GM18951 (cell line): ENCODE measurements around the gene KLHL7.
"Not testable (repeated sequence)": the region's sequence is repeated elsewhere in the genome, so short reads cannot be mapped to it uniquely, and the experiment has no call there.

Source experiments
- POLR2A ChIP-seq: IDR thresholded peaks from 4 replicates; pipeline ENCODE4 v1.6.1; 2011; ENCODE audit warnings: mild to moderate bottlenecking; ENCODE audit not compliant: insufficient read length, insufficient read depth; ENCODE audit errors: extremely low read depth
- in situ Hi-C: fragments of 300-500 bp; cut with MboI; formaldehyde crosslinking; loops from one replicate; pipeline ENCODE4 v1.12.0; 2022; ENCODE audit warnings: low sequenced_read_pairs, mixed read lengths, inconsistent platforms; ENCODE audit not compliant: unreplicated experiment

KLHL7 gene

GRCh38 chr7:23168111-23168885, 62.7 kb downstream of the KLHL7 start:
- in situ Hi-C loops = no loop called here
- no peak for TF ChIP-seq POLR2A

- in situ Hi-C loops = no loop called here
- no peak for TF ChIP-seq POLR2A
Observed at GRCh38 chr7:23175938-23176337, 70.4 kb downstream of the KLHL7 start.

- peak; percentile 84 for TF ChIP-seq POLR2A
- in situ Hi-C loops = no loop called here
Observed at GRCh38 chr7:23181684-23182553, 76.3 kb downstream of the KLHL7 start, which contains the start of gene NUP42. Gene NUP42, plus strand, starts transcription at chr7:23182048. Its CDS starts 38 bp downstream, at chr7:23182086.

- in situ Hi-C loops = no loop called here
- TF ChIP-seq POLR2A = no peak
Observed at GRCh38 chr7:23183279-23184012, 77.9 kb downstream of the KLHL7 start.

GRCh38 chr7:23184291-23184690, 78.7 kb downstream of the KLHL7 start:
- TF ChIP-seq POLR2A = no peak
- in situ Hi-C loops = no loop called here

GRCh38 chr7:23184709-23185359, 79.2 kb downstream of the KLHL7 start:
- TF ChIP-seq POLR2A = no peak
- in situ Hi-C loops = no loop called here

- in situ Hi-C loops = no loop called here
- no peak for TF ChIP-seq POLR2A
Observed at GRCh38 chr7:23185980-23186379, 80.4 kb downstream of the KLHL7 start.

- TF ChIP-seq POLR2A = no peak
- in situ Hi-C loops = no loop called here
Observed at GRCh38 chr7:23191022-23191421, 85.4 kb downstream of the KLHL7 start.

- in situ Hi-C loops = not testable (repeated sequence)
Observed at GRCh38 chr7:23193650-23194227, 88.2 kb downstream of the KLHL7 start.

- TF ChIP-seq POLR2A = no peak
- in situ Hi-C loops = no loop called here
Observed at GRCh38 chr7:23196306-23196705, 90.7 kb downstream of the KLHL7 start.

GRCh38 chr7:23197745-23198144, 92.2 kb downstream of the KLHL7 start:
- in situ Hi-C loops = not testable (repeated sequence)

GRCh38 chr7:23200331-23200730, 94.7 kb downstream of the KLHL7 start:
- no peak for TF ChIP-seq POLR2A
- in situ Hi-C loops = no loop called here

- in situ Hi-C loops = no loop called here
- TF ChIP-seq POLR2A = no peak
Observed at GRCh38 chr7:23204241-23204640, 98.7 kb downstream of the KLHL7 start.

- in situ Hi-C loops = no loop called here
- no peak for TF ChIP-seq POLR2A
Observed at GRCh38 chr7:23205577-23205908, 100.0 kb downstream of the KLHL7 start.
